Endothelial cell of umbilical vein (primary cell): ENCODE measurements around the gene KRTAP10-8. TPM values are rescaled to one million over a fixed set of nuclear protein-coding genes. Genes with fewer than 3 reads are reported as not detected.

Experiments used
- BruUV-seq: library from RNA; stranded (reverse); fragments of 400-500 nt; replicated peaks from 2 replicates; lab custom pipeline; 2021; lab: Mats Ljungman, UMichigan
- CTCF ChIA-PET: fragments of 300-600, 350-600 bp; sonication (Branson Sonifier 250); formaldehyde crosslinking; loops from one replicate; lab custom pipeline; 2021; ENCODE audit warnings: antibody characterized with exemption, inconsistent platforms; lab: Charles Lee
- POLR2A ChIA-PET: fragments of 300-600, 350-600 bp; sonication (Branson Sonifier 250); formaldehyde crosslinking; loops from one replicate; lab custom pipeline; 2021; ENCODE audit warnings: antibody characterized with exemption, inconsistent platforms; lab: Charles Lee
- DNase-seq: peaks from one replicate; pipeline ENCODE4 v3.0.0-alpha.2; 2011; ENCODE audit warnings: low read depth, low spot score
- FAIRE-seq: peaks from 2 replicates; lab custom pipeline; 2011; peaks lifted over from hg19 to GRCh38; lab: Jason Lieb, UNC
- H2AFZ ChIP-seq: 2 replicates; pipeline ENCODE4 v1.6.0; 2012; ENCODE audit warnings: low read depth, low read length, control low read depth, inconsistent platforms
- H3K27ac ChIP-seq: 2 replicates; pipeline ENCODE4 v1.5.1; 2011; ENCODE audit warnings: low read depth, mild to moderate bottlenecking, control low read depth, low read length, moderate library complexity; ENCODE audit not compliant: insufficient read depth
- H3K27me3 ChIP-seq, 2 experiments: 2 replicates each; pipeline versions ENCODE4 v1.6.0 to v1.6.1; 2011; ENCODE audit warnings: low read length in 2 of 2, mixed read lengths in 1 of 2; ENCODE audit not compliant: control insufficient read depth in 2 of 2, insufficient read depth in 2 of 2
- H3K36me3 ChIP-seq, 2 experiments: 2 replicates in 1 of 2; 3 replicates in 1 of 2; pipeline ENCODE4 v1.5.1; 2011; ENCODE audit warnings: low read length in 2 of 2, mild to moderate bottlenecking in 1 of 2, moderate library complexity in 1 of 2; ENCODE audit not compliant: control insufficient read depth in 2 of 2, insufficient read depth in 2 of 2; ENCODE audit errors: extremely low read depth in 1 of 2
- H3K4me1 ChIP-seq: 3 replicates; pipeline ENCODE4 v1.5.1; 2011; ENCODE audit warnings: mild to moderate bottlenecking, low read length; ENCODE audit not compliant: control insufficient read depth, insufficient read depth; ENCODE audit errors: extremely low read depth
- H3K4me2 ChIP-seq: 2 replicates; pipeline ENCODE4 v1.6.1; 2011; ENCODE audit warnings: low read length, control low read depth, mixed read lengths; ENCODE audit not compliant: insufficient read depth
- H3K4me3 ChIP-seq, 3 experiments: fragments of 200-600 bp in 1 of 3; sonication (generic), shearing (Covaris generic) in 1 of 3; replicated peaks in 1 of 3; 2 replicates each; pipeline ENCODE4 v1.5.1; 2011 to 2016; ENCODE audit warnings: control low read depth in 3 of 3, low read length in 3 of 3, mild to moderate bottlenecking in 2 of 3, inconsistent platforms in 1 of 3, low read depth in 1 of 3, moderate library complexity in 1 of 3; ENCODE audit not compliant: insufficient read depth in 1 of 3
- H3K79me2 ChIP-seq: 2 replicates; pipeline ENCODE4 v1.6.0; 2012; ENCODE audit warnings: low read length, inconsistent platforms; ENCODE audit not compliant: control insufficient read depth, insufficient read depth
- H3K9ac ChIP-seq: replicated peaks from 2 replicates; pipeline ENCODE3; 2011; ENCODE audit warnings: low read length, control low read depth; ENCODE audit not compliant: insufficient read depth; ENCODE audit errors: extremely low read depth
- H3K9me1 ChIP-seq: replicated peaks from 3 replicates; pipeline ENCODE4 v1.6.0; 2011; ENCODE audit warnings: mild to moderate bottlenecking, low read length; ENCODE audit not compliant: control insufficient read depth, insufficient read depth; ENCODE audit errors: extremely low read depth
- H3K9me3 ChIP-seq: replicated peaks from 2 replicates; pipeline ENCODE4 v1.5.1; 2012; ENCODE audit warnings: low read length, inconsistent platforms; ENCODE audit not compliant: control insufficient read depth, insufficient read depth
- H4K20me1 ChIP-seq: replicated peaks from 2 replicates; pipeline ENCODE3; 2011; ENCODE audit warnings: mild to moderate bottlenecking, low read length; ENCODE audit not compliant: control insufficient read depth, insufficient read depth; ENCODE audit errors: extremely low read depth
- EZH2 ChIP-seq: IDR thresholded peaks from 2 replicates; pipeline ENCODE4 v1.6.1; 2012; ENCODE audit warnings: borderline replicate concordance, low read depth, mild to moderate bottlenecking, moderate library complexity, low read length, inconsistent platforms; ENCODE audit not compliant: severe bottlenecking
- FOS ChIP-seq: IDR thresholded peaks from 2 replicates; pipeline ENCODE4 v1.6.1; 2011; ENCODE audit warnings: mild to moderate bottlenecking, low read length, moderate library complexity, borderline replicate concordance; ENCODE audit not compliant: insufficient read depth
- GATA2 ChIP-seq: IDR thresholded peaks from 2 replicates; pipeline ENCODE4 v1.7.0; 2011; ENCODE audit warnings: low read depth, mild to moderate bottlenecking, moderate library complexity, mixed read lengths, low read length; ENCODE audit not compliant: insufficient read length, insufficient read depth
- JUN ChIP-seq: IDR thresholded peaks from 2 replicates; pipeline ENCODE4 v1.6.1; 2011; ENCODE audit warnings: borderline replicate concordance, low read depth; ENCODE audit not compliant: insufficient read length, insufficient read depth
- MYC ChIP-seq: IDR thresholded peaks from one replicate; pipeline ENCODE4 v1.6.1; 2011; ENCODE audit warnings: mild to moderate bottlenecking, low read depth, low read length
- POLR2A ChIP-seq: IDR thresholded peaks from 2 replicates; pipeline ENCODE4 v1.6.1; 2012; ENCODE audit warnings: low read depth, mild to moderate bottlenecking, control low read depth, low read length
- POLR2AphosphoS5 ChIP-seq: IDR thresholded peaks from 2 replicates; pipeline ENCODE4 v1.6.1; 2012; ENCODE audit warnings: low read depth, mild to moderate bottlenecking, control low read depth, low read length, moderate library complexity; ENCODE audit not compliant: insufficient read depth
- dilution Hi-C: fragments of 300-500 bp; cut with MboI; formaldehyde crosslinking; loops from one replicate; pipeline ENCODE4 v1.15.0; 2019; ENCODE audit warnings: low sequenced_read_pairs; ENCODE audit not compliant: extremely low pct_ligation_motif_present
- intact Hi-C: fragments of 100-400 bp; cut with micrococcal nuclease; formaldehyde crosslinking; loops from one replicate; pipeline ENCODE4 v1.10.0; 2022
- polyA plus RNA-seq, 4 experiments: library from polyadenylated mRNA; depleted of rRNA in 3 of 4; stranded (reverse) in 3 of 4; unstranded in 1 of 4; fragments of >200 nt; gene quantifications; 2 replicates each; pipeline versions ENCODE4 v1.2.1 to v1.2.3, GENCODE V29; 2011 to 2012; ENCODE audit warnings: missing spikeins in 1 of 4
- total RNA-seq: library from RNA; stranded (reverse); gene quantifications from 2 replicates; pipeline ENCODE4 v1.2.3, GENCODE V29; 2021
- TF ChIP-seq, protein P1 (sequence below), 2 donors: IDR thresholded peaks; 1 replicate in 1 of 2; 2 replicates in 1 of 2; pipeline ENCODE4 v1.5.1; 2011; ENCODE audit warnings: low read length in 2 of 2, mild to moderate bottlenecking in 2 of 2, moderate library complexity in 2 of 2, control low read depth in 1 of 2, inconsistent platforms in 1 of 2, low read depth in 1 of 2; ENCODE audit not compliant: insufficient read depth in 1 of 2; ENCODE audit errors: extremely low read depth in 1 of 2
- TF ChIP-seq, protein P2 (sequence below): IDR thresholded peaks from 2 replicates; pipeline ENCODE4 v1.6.1; 2011; ENCODE audit not compliant: insufficient read depth, insufficient read length

Gene KRTAP10-8
- total and polyA plus RNA-seq, 2 donors (not counting 3 experiments of a cell fraction or from before 2014, with no cell fraction given), result not detected

DNA sequence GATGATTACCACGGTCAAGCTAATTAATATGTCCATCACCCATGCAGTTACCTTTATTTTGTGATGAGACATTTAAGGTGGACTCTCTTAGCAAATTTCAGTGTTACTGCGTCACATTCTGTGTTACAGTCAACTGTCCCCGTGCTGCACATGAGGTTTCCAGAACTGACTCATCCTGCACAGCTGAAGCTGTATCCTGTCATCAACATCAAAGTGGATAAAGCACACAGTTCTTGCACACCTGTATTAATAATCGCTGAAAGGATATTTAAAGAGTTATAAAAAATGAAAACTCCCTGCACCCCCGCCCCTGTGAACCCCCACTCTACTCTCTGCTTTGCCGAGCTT is 28.1 kb upstream of the KRTAP10-8 start:
- Histone ChIP-seq H3K79me2 (no peaks in the 10 kb centered on the region), H3K27me3 (peaks cover 3 to 8% of the 10 kb centered on the region in 2 experiments), H3K9ac (no peak overlapping the region), H3K4me1 (no peaks in the 10 kb centered on the region), H3K27ac (no peak overlapping the region), H3K9me3 (no peaks in the 10 kb centered on the region), H4K20me1 (no peaks in the 10 kb centered on the region), H2AFZ (no peak overlapping the region), H3K36me3 (no peaks in the 10 kb centered on the region), H3K9me1 (no peaks in the 10 kb centered on the region), H3K4me3 (no peak overlapping the region), H3K4me2 (no peak overlapping the region)
- TF ChIP-seq EZH2, result no peak
- no peak for TF ChIP-seq POLR2A
- TF ChIP-seq POLR2AphosphoS5, result no peak
- TF ChIP-seq, protein P1, sequence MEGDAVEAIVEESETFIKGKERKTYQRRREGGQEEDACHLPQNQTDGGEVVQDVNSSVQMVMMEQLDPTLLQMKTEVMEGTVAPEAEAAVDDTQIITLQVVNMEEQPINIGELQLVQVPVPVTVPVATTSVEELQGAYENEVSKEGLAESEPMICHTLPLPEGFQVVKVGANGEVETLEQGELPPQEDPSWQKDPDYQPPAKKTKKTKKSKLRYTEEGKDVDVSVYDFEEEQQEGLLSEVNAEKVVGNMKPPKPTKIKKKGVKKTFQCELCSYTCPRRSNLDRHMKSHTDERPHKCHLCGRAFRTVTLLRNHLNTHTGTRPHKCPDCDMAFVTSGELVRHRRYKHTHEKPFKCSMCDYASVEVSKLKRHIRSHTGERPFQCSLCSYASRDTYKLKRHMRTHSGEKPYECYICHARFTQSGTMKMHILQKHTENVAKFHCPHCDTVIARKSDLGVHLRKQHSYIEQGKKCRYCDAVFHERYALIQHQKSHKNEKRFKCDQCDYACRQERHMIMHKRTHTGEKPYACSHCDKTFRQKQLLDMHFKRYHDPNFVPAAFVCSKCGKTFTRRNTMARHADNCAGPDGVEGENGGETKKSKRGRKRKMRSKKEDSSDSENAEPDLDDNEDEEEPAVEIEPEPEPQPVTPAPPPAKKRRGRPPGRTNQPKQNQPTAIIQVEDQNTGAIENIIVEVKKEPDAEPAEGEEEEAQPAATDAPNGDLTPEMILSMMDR (IDR thresholded peaks at IDR 0.05; ENCODE audit: extremely low read depth in 1 of 2, insufficient read depth in 1 of 2, low read depth in 1 of 2, low read length in 2 of 2), result no peak
- TF ChIP-seq, protein P2, sequence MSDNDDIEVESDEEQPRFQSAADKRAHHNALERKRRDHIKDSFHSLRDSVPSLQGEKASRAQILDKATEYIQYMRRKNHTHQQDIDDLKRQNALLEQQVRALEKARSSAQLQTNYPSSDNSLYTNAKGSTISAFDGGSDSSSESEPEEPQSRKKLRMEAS, result no peak
- no peak for TF ChIP-seq JUN
- TF ChIP-seq GATA2, result no peak
- no peak for TF ChIP-seq FOS
- no peak for TF ChIP-seq MYC
- FAIRE-seq (no peak), DNase-seq (no peak)
- intact Hi-C loops (no loop called here), dilution Hi-C loops (no loop called here)
- BruUV-seq, result no TSS peak
- CTCF ChIA-PET, result no interaction called here
- POLR2A ChIA-PET, result no interaction called here
